Mesendoderm (in vitro differentiated cells): ENCODE results near the gene TP53I3. TPM values are rescaled to one million over a fixed set of nuclear protein-coding genes. Genes with fewer than 3 reads are reported as not detected.

Source experiments
- small RNA-seq: library from polyadenylated mRNA; stranded (forward); fragments of <200 nt; extraction: miRNeasy Mini kit (QIAGEN cat#:217004); gene quantifications from one replicate; pipeline ENCODE3, GENCODE V24; 2013; ENCODE audit not compliant: insufficient read depth

The TP53I3 gene

Small RNAs within 50 kb of the gene (small RNA-seq; reads per million reads assigned to genes)
- not detected for gene RNU6-370P
